Measurements from ENCODE around the gene LINC01488. TPM values are rescaled to one million over a fixed set of nuclear protein-coding genes. Genes with fewer than 3 reads are reported as not detected.

Gene LINC01488
- polyA plus RNA-seq, 1 of the 3 experiments (the other 2 are of a cell fraction): not detected

DNA sequence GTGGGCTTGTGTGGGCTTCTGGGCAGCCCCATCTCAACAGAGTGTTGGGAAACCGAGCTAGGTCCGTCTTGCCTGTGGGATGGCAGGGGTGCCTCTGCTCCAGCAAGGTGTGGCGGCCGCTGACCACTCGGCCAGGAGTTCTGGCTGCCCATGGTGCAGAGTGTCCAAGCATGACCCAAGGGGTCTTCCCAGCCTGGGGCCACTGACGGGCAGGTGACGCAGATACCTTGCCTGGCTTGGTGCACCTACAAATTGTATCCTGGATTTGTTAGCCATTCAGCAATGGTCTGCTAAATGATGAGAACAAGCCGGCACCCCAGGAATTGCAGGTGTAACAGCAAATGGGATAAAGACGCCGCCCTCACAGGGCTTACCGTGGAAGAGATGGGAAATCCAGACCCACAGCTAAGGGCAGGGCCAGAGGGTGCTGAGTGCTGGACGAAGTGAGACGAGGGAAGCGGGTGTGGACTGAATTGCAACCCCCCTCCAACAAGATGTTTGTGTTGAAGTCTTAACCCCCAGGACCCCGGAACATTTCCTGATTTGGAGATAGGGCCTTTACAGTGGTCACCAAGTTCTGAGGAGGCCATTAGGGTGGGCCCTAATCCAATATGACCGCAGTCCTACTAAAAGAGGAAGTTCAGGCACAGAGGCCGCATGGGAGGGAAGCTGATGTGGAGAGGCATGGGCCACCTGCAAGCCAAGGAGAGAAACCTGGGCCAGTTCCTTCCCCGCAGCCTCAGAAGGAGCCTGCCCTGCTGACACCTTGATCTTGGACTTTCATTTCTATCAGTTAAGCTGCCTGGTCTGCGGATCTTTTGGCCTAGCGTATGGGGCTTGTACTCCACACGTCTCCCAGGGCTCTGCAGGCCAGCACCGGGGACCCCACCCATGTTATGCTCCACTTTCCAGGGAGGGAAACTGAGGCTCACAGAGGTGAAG lies 45.2 kb upstream of the LINC01488 start (continued):
- TF ChIP-seq FOXJ3 (CRISPR knock-in tag; IDR thresholded peaks at IDR 0.05): no peak
- TF ChIP-seq MEF2A (IDR thresholded peaks at IDR 0.05; ENCODE audit: borderline replicate concordance, low read depth): no peak

GRCh38 chr11:69437001-69437875 lies 44.2 kb upstream of the LINC01488 start:
- Histone ChIP-seq H2AFZ (ENCODE audit: low read depth) (0 out of 2 replicates have a peak overlapping the region, but pooled peaks have one; percentile 35), H3K36me3 (replicated peaks in 1 of 2; ENCODE audit: control insufficient read depth in 1 of 2, insufficient read depth in 2 of 2, low read length in 1 of 2) (no peaks in the 10 kb centered on the region), H3K9me2 (no peaks in the 10 kb centered on the region), H3F3A (replicated peaks; ENCODE audit: insufficient read depth) (peaks cover 6% of the 10 kb centered on the region), H4K20me1 (ENCODE audit: insufficient read depth) (no peaks in the 10 kb centered on the region), H3K4me2 (no peak overlapping the region), H3K9ac (no peak overlapping the region), H3K79me2 (ENCODE audit: insufficient read depth) (no peaks in the 10 kb centered on the region), H3K4me3 (ENCODE audit: low read depth in 2 of 2, low read length in 1 of 2) (no peak overlapping the region), H3K4me1 (ENCODE audit: control insufficient read depth in 1 of 2, insufficient read depth in 2 of 2, low read depth in 1 of 2, low read length in 1 of 2) (peaks cover 5% of the 10 kb centered on the region in 2 experiments; a peak in 2 of 4 replicates), H3K27ac (ENCODE audit: low read depth in 2 of 2, low read length in 1 of 2) (no peak overlapping the region), H3K27me3 (ENCODE audit: insufficient read depth) (no peaks in the 10 kb centered on the region), H3K9me3 (no peaks in the 10 kb centered on the region)
- DNase-seq: no peak
- TF ChIP-seq MAX (IDR thresholded peaks at IDR 0.05; ENCODE audit: low read depth) (no peak), PBX3 (IDR thresholded peaks at IDR 0.05) (no peak), FOSL2 (IDR thresholded peaks at IDR 0.05; ENCODE audit: borderline replicate concordance, low read depth) (no peak), RXRA (IDR thresholded peaks at IDR 0.05; ENCODE audit: borderline replicate concordance, low read depth) (no peak), USF2 (IDR thresholded peaks at IDR 0.05; ENCODE audit: borderline replicate concordance, low read depth, low read length) (no peak), GATA2 (CRISPR knock-in tag; IDR thresholded peaks at IDR 0.05) (no peak), NFIC (IDR thresholded peaks at IDR 0.05; ENCODE audit: borderline replicate concordance) (no peak), JUND (IDR thresholded peaks at IDR 0.05) (no peak), FOXM1 (IDR thresholded peaks at IDR 0.05; ENCODE audit: low read depth) (no peak), TEAD4 (IDR thresholded peaks at IDR 0.05; ENCODE audit: borderline replicate concordance, insufficient read depth) (no peak), POLR2AphosphoS5 (IDR thresholded peaks at IDR 0.05; ENCODE audit: low read depth, low read length) (no peak), MEF2A (IDR thresholded peaks at IDR 0.05; ENCODE audit: borderline replicate concordance, low read depth) (no peak), USF1 (IDR thresholded peaks at IDR 0.05; ENCODE audit: borderline replicate concordance, low read depth) (no peak), CHD2 (IDR thresholded peaks at IDR 0.05; ENCODE audit: low read length, partially characterized antibody) (no peak), RAD21 (IDR thresholded peaks at IDR 0.05; ENCODE audit: low read length) (no peak), NRF1 (IDR thresholded peaks at IDR 0.05; ENCODE audit: low read depth, low read length) (no peak), EZH2phosphoT487 (IDR thresholded peaks at IDR 0.05; ENCODE audit: borderline replicate concordance, low read depth) (no peak)
- TF ChIP-seq, protein P1, sequence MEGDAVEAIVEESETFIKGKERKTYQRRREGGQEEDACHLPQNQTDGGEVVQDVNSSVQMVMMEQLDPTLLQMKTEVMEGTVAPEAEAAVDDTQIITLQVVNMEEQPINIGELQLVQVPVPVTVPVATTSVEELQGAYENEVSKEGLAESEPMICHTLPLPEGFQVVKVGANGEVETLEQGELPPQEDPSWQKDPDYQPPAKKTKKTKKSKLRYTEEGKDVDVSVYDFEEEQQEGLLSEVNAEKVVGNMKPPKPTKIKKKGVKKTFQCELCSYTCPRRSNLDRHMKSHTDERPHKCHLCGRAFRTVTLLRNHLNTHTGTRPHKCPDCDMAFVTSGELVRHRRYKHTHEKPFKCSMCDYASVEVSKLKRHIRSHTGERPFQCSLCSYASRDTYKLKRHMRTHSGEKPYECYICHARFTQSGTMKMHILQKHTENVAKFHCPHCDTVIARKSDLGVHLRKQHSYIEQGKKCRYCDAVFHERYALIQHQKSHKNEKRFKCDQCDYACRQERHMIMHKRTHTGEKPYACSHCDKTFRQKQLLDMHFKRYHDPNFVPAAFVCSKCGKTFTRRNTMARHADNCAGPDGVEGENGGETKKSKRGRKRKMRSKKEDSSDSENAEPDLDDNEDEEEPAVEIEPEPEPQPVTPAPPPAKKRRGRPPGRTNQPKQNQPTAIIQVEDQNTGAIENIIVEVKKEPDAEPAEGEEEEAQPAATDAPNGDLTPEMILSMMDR (IDR thresholded peaks at IDR 0.05): no peak
- WGBS (ENCODE audit: low lambda C conversion rate): 79% methylated on average over 10 of the region's 15 CpGs
- POLR2A ChIA-PET: no interaction called here
- CTCF ChIA-PET: no interaction called here
